Measurements from ENCODE around the gene NR3C1. TPM values are rescaled to one million over a fixed set of nuclear protein-coding genes. Genes with fewer than 3 reads are reported as not detected.

Gene NR3C1
- total RNA-seq, 1 experiment from 2014 or later = 31.4 TPM

GRCh38 chr5:143258559-143259253 lies 144.8 kb downstream of the NR3C1 start:
- Histone ChIP-seq H3K79me2 (ENCODE audit: insufficient read depth, low read length) (no peaks in the 10 kb centered on the region), H3K4ac (ENCODE audit: low read depth, low read length) (no peak overlapping the region), H4K91ac (ENCODE audit: insufficient read length, low read depth, low read length) (no peak overlapping the region), H3K56ac (ENCODE audit: insufficient read length, low read depth, low read length) (no peak overlapping the region), H3K18ac (ENCODE audit: insufficient read length, low read depth, low read length) (no peak overlapping the region), H3K27ac (ENCODE audit: insufficient read length, low read depth, low read length) (no peak overlapping the region), H2BK5ac (ENCODE audit: insufficient read length, low read length) (no peak overlapping the region), H2BK15ac (ENCODE audit: low read depth, low read length) (no peak overlapping the region), H2BK20ac (ENCODE audit: low read depth, low read length, poor library complexity, severe bottlenecking) (no peak overlapping the region), H3K9me3 (ENCODE audit: control insufficient read depth, low read depth, low read length) (no peaks in the 10 kb centered on the region), H4K5ac (ENCODE audit: insufficient read length, low read depth, low read length) (no peak overlapping the region), H3K9ac (ENCODE audit: extremely low read depth, insufficient read length, low read length) (no peak overlapping the region), H2BK120ac (ENCODE audit: low read depth, low read length, poor library complexity, severe bottlenecking) (no peak overlapping the region), H3T11ph (ENCODE audit: low read length) (no peak overlapping the region), H2AFZ (ENCODE audit: low read length) (no peak overlapping the region), H3K27me3 (ENCODE audit: insufficient read depth, low read length) (no peaks in the 10 kb centered on the region), H3K23ac (ENCODE audit: insufficient read length, low read depth, low read length) (no peak overlapping the region), H2AK5ac (ENCODE audit: insufficient read length, low read length) (no peak overlapping the region), H3K14ac (ENCODE audit: insufficient read depth, low read length) (no peak overlapping the region), H2BK12ac (ENCODE audit: insufficient read length, low read depth, low read length) (no peak overlapping the region), H3K4me1 (ENCODE audit: insufficient read depth, low read length) (no peaks in the 10 kb centered on the region; the same call in 1 of the 2 replicates), H4K8ac (replicated peaks; ENCODE audit: insufficient read length, low read depth, low read length) (no peak overlapping the region), H4K20me1 (ENCODE audit: control insufficient read depth, insufficient read depth, insufficient read length) (no peaks in the 10 kb centered on the region), H3K4me2 (ENCODE audit: insufficient read depth, insufficient read length, low read length) (no peak overlapping the region), H3K23me2 (ENCODE audit: insufficient read length, low read depth, low read length, poor library complexity, severe bottlenecking) (no peaks in the 10 kb centered on the region), H3K79me1 (ENCODE audit: insufficient read depth, low read depth, low read length, poor library complexity, severe bottlenecking) (no peaks in the 10 kb centered on the region)
- Mint-ChIP-seq H3K4me1 (peaks cover 0 to 3% of the 10 kb centered on the region in 2 experiments; a peak in 1 of 4 replicates), H3K36me3 (ENCODE audit: insufficient read depth in 1 of 3, low read depth in 3 of 3) (no peaks in the 10 kb centered on the region; a peak in 2 of 7 replicates), H3K9me3 (no peaks in the 10 kb centered on the region), H3K27ac (no peak overlapping the region; a peak in 1 of 7 replicates), H3K27me3 (ENCODE audit: low read depth) (no peaks in the 10 kb centered on the region; the same call in 1 of the 2 replicates), H3K4me3 (no peak overlapping the region)
- WGBS (ENCODE audit: extremely low coverage, insufficient read length, low lambda C conversion rate) = no CpG with 5 or more reads among the region's 12 CpGs
- DNase-seq = no peak
- TF ChIP-seq, protein P1, sequence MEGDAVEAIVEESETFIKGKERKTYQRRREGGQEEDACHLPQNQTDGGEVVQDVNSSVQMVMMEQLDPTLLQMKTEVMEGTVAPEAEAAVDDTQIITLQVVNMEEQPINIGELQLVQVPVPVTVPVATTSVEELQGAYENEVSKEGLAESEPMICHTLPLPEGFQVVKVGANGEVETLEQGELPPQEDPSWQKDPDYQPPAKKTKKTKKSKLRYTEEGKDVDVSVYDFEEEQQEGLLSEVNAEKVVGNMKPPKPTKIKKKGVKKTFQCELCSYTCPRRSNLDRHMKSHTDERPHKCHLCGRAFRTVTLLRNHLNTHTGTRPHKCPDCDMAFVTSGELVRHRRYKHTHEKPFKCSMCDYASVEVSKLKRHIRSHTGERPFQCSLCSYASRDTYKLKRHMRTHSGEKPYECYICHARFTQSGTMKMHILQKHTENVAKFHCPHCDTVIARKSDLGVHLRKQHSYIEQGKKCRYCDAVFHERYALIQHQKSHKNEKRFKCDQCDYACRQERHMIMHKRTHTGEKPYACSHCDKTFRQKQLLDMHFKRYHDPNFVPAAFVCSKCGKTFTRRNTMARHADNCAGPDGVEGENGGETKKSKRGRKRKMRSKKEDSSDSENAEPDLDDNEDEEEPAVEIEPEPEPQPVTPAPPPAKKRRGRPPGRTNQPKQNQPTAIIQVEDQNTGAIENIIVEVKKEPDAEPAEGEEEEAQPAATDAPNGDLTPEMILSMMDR (conservative IDR thresholded peaks at IDR 0.05) = no peak

All from H9 (cell line).